ENCODE measurements around the gene TRAPPC5.

TRAPPC5 gene

GRCh38 chr19:7701049-7701653, 20.5 kb downstream of the TRAPPC5 start:
- DNase-seq (ENCODE audit: low read depth): no peak

- no peak for DNase-seq (ENCODE audit: low read depth)
These were observed 21.2 kb downstream of the TRAPPC5 start, which contains the start of gene FCER2 for GRCh38 chr19:7701654-7702457. TSS of gene FCER2 (minus strand) at chr19:7702131. CDS start at chr19:7699760, 2,371 bp downstream.

- DNase-seq (ENCODE audit: low read depth): no peak
These were observed 22.7 kb downstream of the TRAPPC5 start for GRCh38 chr19:7703332-7703731.

GRCh38 chr19:7704280-7705060, 23.8 kb downstream of the TRAPPC5 start:
- no peak for DNase-seq (ENCODE audit: low read depth)

GRCh38 chr19:7705387-7706187, 25.0 kb downstream of the TRAPPC5 start:
- DNase-seq (ENCODE audit: low read depth): peak; percentile 68

GRCh38 chr19:7706188-7706954, 25.7 kb downstream of the TRAPPC5 start:
- no peak for DNase-seq (ENCODE audit: low read depth)

GRCh38 chr19:7706955-7707456, 26.4 kb downstream of the TRAPPC5 start:
- no peak for DNase-seq (ENCODE audit: low read depth)

GRCh38 chr19:7709932-7710460, 29.4 kb downstream of the TRAPPC5 start:
- DNase-seq (ENCODE audit: low read depth): no peak

GRCh38 chr19:7710616-7711015, 30.0 kb downstream of the TRAPPC5 start:
- DNase-seq (ENCODE audit: low read depth): no peak

- no peak for DNase-seq (ENCODE audit: low read depth)
These were observed 35.0 kb downstream of the TRAPPC5 start for GRCh38 chr19:7715671-7716070.

GRCh38 chr19:7716762-7717161, 36.1 kb downstream of the TRAPPC5 start:
- no peak for DNase-seq (ENCODE audit: low read depth)

- DNase-seq (ENCODE audit: low read depth): no peak
These were observed 38.0 kb downstream of the TRAPPC5 start for GRCh38 chr19:7718668-7719067.

GRCh38 chr19:7720351-7720750, 39.7 kb downstream of the TRAPPC5 start:
- no peak for DNase-seq (ENCODE audit: low read depth)

GRCh38 chr19:7722231-7722651, 41.6 kb downstream of the TRAPPC5 start:
- DNase-seq (ENCODE audit: low read depth): no peak

GRCh38 chr19:7725791-7726190, 45.2 kb downstream of the TRAPPC5 start:
- no peak for DNase-seq (ENCODE audit: low read depth)

- no peak for DNase-seq (ENCODE audit: low read depth)
These were observed 48.6 kb downstream of the TRAPPC5 start for GRCh38 chr19:7729211-7729610.

GRCh38 chr19:7729831-7730285, 49.2 kb downstream of the TRAPPC5 start:
- DNase-seq (ENCODE audit: low read depth): no peak

GRCh38 chr19:7730286-7731217, 49.9 kb downstream of the TRAPPC5 start:
- DNase-seq (ENCODE audit: low read depth): no peak

- DNase-seq (ENCODE audit: low read depth): no peak
These were observed 50.6 kb downstream of the TRAPPC5 start for GRCh38 chr19:7731218-7731595.

Data from activated T-cell treated with anti-CD3 and anti-CD28 coated beads for 48 hours (primary cell).